GM18907 (cell line): ENCODE measurements around the gene MVB12B.

Source experiments
- ATAC-seq: cut with Tn5 transposase; IDR thresholded peaks from one replicate; pipeline ENCODE4 v1.9.1; 2021; ENCODE audit warnings: mild to moderate bottlenecking, moderate library complexity; ENCODE audit not compliant: unreplicated experiment

Gene MVB12B

DNA sequence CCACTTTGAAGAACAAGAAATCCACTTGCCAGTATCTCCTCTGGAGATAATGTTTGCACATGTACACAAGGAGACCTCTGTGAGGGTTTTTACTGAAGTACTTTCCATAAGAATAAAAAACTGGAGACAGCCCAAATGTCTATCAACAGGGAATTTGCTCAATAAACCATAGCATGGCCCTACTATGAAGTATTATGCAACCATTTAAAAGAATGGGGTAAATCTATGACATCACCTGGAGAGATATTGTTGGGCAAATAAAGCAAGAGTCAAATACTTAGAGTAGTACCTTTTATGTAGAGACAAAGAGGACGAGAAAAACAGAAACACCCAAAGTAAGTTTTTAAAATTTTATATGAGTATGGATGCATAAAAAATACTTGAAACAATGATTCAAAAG lies 23.9 kb upstream of the MVB12B start:
- no peak for ATAC-seq

DNA sequence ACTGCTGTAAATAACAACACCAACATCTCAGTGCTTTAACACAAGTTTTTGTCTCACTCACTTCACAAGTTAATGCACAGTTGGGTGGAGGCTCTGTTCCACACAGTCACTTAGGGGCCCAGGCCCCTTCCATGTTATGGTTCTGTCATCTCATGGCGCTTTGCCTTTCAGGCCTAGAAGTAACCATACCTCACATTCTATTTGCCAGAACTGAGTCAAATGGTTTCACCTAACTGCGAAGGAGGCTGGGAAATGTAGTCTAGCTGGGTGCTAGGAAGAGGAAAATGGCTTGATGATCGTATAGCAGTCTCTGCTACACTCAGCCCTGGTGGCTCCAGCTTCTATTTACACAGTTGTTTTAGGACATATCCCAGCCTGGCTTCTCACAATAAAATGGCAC lies 23.1 kb upstream of the MVB12B start:
- ATAC-seq = no peak

DNA sequence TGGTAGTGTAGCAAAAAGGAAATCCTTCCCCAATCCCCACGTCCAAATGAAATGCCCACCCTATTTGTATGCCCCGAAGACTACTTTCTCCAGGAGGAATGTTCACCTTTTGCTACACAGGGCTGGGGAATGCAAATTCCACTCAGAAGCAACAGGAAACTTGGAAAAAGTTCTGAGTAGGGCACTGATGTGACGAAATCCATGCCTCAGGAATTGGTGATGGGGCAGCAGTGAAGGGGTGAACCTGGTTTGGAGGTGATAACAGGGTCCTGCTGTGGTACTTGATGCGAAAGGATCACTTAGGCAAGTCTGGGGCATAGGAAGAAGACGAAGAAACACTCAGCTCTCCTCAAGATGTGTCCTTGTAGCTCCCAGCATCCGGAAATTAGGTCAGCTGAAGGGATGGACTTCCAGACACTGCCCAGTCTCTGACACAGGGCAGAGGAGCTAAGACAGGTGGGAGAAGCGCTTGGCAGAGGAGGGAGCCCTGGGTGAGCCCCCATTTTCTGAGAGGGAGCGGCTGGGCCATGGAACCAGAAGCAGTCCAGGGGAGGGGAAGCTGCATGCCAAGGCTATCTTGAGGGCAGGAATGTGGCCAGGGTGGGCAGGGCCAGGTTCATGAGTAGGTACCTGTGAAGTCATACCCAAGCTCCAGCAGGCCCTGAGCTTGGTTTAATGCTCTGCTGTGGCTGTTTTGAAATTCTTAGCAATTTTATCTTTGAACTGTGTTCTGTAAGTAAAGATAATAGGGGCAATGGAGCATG lies 22.2 kb upstream of the MVB12B start:
- ATAC-seq = no peak

DNA sequence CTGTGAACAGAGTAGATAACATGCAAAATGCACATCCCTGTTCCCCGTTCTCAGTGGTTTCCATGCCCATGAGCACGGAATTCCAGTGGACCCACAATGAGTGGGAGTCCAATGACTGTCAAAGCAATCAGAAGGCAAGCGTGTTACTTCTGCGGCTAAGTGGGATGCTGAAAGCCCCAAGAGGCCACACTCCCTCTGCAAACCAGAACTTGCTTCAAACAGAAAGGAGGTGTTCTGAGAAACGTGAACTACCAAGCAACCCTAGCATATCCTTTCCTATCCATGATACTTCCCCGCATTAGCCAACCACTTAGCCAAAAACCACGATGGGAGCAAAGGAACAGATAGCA lies 21.7 kb upstream of the MVB12B start:
- ATAC-seq = no peak

DNA sequence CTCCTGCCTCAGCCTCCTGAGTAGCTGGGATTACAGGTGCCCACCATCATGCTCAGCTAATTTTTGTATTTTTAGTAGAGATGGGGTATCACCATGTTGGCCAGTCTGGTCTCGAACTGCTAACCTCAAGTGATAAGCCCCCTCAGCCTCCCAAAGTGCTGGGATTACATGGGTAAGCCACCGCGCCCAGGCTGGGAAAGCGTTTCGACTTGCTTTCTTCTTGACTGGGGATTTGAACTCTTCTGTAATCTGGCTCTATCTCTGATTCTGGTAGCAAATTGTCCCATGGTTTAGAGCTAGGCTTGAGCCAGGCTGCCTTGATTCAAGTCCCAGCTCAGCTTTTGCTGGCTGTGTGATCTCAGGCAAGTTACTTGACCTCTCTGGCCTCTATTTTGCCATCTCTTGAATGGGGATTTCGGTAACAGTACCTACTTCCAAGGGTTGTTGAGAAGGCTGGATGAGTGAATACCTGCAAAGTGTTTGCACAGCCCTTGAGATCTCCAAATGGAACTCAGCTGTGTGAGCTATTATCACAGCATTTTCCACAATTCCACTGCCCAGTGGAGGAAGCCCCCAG lies 20.5 kb upstream of the MVB12B start:
- ATAC-seq = no peak

DNA sequence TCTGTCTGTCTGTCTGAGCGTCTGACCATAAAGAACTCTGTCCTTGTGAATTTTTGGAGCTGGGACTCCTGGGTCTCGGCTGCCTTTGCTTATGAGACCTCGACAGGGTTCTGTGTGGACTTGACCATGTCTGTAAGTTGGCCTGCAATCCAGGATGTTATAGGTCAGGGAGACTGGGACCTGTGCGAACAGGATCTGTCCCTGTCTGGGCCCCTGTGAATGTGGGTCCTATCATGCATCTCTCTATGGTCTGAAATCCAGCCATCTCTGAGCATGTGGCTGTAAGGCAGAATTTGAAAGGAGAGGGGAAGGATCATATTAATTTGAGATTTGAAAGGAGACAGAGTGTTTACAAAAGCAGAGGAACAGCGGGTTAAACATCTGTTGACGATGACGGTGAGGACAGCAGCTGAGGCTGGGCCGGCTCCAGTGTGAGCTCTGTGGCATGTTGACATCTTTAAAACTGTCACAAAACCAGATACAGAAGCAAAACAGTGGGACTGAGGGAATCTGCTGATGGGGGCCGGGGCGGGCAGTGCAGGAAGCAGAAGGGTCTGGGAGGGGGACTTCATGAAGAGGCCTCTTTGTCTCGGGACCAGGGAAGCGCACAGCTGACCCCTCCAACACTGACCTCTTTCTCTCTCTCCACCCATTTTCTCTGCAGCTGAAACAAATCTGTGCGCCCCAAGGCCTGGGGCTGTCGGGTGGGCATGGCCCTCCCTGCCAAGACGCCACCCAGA lies 19.1 kb upstream of the MVB12B start:
- ATAC-seq = no peak

DNA sequence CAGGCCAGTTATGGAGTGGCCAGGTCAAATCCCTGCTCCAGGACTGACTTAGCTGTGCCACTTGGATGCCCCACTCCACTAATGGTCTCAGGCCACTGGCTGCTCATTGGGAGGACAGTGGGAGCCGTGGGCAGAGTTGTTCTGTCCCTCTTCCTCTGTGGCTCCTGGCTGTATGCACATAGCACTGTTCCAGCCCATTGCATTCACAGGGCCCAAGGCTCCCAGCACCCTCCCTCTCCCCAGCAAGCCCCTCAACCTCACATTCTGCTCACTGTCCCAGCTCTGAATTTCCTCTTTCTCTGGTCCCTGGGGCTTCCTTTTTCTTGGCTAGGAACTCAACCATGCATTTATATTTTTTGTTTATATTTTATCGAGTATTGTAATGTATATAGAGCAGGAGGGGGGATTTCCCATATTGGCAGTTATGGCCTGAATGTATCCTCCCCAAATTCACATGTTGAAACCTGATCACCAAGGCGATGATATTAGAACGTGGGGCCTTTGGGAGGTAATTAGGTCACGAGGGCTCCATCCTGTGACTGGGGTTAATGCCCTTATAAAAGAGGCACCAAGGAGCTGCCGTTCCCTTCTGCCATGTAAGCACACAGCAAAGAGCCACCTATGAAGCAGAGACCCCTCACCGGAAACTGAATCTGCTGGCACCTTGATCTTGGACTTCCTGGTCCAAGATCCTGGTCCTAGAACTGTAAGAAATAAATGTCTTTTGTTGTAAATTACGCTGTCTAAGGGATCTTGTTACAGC lies 17.0 kb upstream of the MVB12B start:
- ATAC-seq = no peak

DNA sequence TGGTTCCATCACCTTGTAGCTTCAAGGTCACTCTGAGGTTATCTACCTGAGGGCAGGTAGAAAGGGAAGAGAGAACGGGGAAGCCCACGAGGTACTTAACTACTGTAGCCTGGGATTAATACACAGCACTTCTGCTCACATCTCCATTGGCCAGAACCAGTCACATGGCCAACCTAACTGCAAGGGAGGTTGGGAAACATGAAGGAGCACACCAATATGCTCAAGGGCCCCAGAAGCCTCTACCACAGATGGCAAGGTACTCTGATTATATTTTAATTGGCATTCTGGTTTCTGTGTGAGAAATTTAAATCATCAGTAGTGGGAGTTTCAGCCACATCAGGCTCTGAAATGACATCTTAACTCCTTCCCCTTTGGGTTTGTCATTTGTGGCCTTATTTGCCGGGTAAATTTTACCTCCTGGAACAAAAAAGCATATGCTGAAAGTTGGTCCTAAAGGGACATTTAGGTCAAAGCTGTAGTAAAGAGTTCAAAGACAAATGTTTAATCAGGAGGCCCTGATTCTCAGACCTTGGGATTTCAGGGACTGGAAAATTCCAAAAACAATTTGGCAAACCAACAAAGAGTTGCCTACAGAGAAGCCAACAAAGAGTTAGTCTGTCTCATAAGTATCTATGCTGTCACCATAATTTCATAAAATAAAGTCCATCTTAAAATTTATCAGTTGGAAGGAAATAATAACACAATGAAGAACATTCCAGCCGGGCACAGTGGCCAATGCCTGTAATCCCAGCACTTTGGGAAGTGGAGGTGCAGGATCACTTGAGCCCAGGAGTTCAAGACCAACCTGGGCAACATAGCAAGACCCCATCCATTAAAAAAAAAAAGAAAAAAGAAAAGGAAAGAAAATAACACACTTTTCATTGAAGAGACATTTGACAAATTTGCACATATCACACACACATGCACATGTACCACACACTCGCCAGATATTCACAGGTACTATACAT lies 13.8 kb upstream of the MVB12B start:
- ATAC-seq = no peak

DNA sequence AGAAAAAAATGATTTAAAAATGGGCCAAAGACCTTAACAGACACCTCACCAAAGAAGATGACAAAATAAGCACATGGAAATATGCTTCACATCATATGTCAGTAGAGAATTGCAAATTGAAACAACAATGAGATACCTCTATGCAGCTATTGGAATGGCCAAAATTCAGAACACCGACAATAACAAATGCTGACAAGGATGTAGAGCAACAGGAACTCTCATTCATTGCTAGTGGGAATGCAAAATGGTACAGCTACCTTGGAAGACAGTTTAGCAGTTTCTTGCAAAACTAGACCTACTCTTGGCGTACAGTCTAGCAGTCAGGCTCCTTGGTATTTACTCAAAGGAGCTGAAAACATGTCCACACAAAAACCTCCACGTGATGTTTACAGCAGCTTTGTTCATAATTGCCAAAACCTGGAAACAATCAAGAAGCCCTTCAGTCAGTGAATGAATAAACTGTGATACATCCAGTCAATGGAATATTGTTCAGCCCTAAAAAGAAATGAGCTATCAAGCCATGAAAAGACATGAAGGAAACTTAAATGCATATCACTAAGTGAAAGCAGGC lies 10.5 kb upstream of the MVB12B start:
- no peak for ATAC-seq

DNA sequence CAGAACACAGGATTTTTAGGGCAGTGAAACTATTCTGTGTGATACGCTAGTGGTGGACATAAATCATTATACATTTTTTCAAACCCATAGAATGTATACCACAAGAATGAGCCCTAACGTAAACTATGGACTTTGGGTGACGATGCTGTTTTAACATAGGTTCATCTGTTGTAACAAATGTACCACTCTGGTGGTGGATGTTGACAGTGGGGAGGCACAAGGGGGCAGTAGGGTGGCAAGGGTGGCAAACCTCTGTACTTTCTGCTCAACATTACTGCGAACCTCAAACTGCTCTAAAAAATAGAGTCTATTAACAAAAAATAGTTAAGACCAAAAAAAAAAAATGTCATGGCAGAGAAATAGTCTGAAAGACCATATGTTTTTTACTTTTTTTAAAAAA lies 9.1 kb upstream of the MVB12B start:
- ATAC-seq = no peak

DNA sequence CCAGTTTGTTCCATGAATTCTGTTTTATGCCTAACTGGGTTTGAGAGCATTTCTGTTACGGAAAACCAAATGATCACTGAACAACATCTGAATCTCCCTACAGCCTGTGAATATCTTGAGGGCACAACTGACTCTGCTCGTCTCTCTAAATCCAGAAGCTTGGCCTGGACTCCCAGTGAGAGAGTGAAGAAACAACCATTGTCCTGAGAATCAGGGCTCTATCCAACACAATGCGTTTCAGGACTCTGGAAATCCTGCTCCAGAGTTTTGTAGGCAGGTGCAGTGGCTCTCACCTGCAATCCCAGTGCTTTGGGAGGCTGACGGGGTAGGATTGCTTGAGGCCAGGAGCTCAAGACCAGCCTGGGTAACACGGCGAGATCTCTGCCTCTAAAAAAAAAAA lies 7.8 kb upstream of the MVB12B start:
- ATAC-seq = no peak

DNA sequence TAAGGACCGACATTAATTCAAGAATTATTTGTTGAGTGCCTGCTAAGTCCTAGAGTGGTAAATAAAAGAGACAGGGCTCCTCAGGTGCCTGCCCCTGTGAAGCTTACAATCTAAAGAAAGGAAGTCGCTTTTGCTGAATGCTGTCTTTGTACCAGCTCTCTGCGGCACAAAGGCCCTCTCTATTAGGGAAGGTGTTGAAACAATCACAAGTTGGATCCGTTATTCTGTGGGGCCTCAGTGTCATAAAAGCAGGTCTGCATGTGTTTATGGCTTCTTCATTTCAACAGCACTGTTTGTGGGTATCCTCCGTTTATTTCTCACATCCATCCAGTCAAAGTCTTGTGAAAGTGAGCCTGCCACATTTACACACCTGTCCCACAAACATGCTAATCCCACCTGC lies 7.0 kb upstream of the MVB12B start:
- ATAC-seq = no peak

DNA sequence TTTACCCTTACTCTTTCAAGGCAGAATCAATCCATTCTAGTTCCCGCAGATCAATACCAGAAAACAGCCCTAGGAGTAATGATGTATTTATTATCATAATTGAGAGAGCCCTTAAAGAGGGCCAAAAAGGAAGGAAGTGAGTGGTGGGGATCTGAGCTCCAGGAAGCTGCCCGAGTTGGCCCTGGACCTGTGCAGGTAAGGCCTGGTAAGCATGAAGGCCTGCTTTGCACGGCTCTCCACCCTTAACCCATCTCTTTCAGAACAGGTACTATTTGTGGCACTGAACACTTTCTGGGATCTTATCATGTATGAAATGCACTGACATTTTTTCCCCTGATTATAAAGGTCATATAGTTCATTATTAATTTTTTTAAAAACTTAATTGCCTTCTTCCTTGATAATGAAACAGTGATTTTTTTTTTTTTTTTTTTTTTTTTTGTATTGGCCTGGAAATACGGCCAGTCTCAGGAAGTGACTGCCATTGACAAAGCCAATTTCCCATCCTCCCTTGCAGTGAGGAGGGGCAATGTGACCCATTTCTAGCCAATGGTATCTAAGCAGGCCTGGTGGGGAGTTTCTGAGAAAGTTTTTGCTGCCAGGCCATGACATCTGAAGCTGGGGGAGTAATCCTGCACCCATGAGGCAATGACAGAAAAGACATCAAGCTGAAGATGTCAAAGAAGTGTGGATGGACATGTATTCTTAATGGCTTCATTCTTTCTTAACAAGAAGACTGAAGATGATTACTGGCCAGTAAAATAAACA lies 6.3 kb upstream of the MVB12B start:
- no peak for ATAC-seq

DNA sequence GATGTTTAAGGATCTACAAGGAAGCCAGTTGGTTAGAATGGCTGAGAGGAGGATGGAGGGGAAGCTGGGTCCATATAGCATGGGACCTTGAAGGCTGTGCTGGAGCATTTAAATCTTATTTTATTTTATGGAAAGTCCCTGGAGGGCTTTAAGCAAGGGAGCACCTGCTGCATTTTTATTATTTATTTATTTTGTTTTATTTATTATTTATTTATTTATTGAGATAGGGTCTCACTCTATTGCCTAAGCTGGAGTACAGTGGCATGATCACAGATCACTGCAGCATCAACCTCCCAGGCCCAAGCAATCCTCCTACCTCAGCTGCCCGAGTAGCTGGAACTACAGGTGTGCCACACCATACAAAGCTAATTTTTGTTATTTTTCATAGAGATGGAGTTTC lies 4.9 kb upstream of the MVB12B start:
- no peak for ATAC-seq

DNA sequence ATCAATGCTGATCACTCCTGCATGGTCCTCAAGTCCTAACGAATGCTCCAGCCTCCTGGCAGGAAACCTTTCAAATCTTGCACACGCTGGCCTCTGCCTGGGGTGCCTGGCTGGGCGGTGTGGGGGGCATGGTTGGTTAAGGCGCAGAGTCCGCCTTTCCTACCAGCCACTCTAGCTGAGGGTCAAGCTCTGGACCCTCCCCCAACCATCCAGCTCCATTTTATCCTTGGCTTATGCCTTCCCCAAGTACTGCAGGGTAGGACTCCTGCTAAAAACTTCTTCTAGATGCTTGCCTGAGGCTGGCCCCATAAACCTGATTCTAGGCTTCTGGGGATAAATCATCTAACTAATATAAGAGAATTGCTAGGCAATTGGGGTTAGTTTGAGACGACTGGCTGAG lies 808 bp upstream of the MVB12B start:
- no peak for ATAC-seq

DNA sequence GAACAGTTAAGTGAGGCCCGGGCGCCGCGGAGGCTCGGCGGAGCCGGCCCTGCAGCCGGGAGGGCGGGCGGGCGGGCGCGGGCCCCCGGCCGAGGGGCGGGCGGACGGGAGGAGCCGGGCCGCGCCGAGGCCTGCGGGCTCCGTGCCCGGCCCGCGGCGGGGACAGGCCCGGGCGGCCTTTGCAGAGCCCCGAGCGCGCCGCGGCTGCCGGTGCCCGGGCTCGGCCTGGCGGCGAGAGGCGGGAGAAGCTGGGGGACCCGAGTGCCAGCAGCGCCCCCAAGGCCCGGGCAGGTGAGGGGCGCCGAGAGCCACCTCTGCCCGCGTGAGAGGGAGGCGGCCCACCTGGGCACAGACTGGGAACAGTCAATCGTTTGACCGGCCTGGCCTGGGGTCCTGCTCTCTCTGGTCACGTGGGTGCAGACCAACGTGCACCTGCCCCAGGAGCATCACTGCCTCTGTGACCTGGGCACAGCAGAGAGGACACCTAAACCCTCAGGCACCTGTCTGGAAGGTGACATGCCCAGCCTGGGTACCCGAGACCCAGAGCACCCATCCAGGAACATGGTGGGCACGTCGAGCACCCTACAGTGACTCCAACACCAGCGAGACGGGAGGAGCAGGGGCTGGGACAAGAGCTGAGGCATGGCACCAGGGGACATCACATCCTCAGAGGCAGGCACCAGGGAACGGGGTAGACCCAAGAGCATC lies 531 bp downstream of the MVB12B start:
- ATAC-seq = no peak

DNA sequence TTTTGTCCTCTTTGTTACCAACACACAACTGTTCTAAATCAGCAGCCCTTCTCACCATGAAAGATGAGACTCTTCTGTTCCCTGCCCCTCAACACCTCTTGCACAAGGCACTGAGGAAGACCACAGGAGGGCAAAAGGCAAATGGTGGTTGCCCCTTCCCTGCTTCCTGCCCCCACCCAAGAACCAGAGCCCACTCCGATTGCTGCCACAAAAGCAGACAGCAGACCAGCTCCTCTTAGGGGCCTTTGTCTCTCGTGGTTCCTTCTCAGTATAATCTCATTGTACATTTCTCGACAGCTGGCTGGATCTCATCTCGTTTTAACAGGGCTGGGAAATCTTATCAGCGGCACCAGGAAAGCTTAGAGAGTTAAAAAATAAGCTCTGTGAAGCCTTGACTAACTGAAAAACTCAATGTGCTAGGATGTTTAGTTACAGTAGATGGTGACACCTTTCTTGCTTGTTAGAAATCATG lies 1.1 kb downstream of the MVB12B start:
- no peak for ATAC-seq

DNA sequence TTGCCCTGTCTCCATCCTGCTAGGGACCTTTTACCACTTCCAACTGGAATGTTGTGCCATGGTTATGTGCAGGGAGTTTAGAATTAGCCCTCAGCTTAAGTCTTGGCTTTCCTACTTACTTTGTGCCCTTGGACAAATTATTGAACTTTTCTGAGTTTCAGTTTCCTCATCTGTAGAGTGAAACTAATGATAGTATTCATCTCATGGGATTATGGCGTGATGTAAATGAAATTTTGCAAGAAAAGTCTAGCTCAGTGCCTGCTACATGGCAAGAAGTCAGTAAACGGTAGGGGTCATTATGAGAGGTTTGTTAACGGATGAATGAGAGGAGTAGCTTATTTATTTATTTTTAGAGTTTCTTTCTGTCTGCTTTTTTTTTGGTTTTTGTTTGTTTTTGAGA lies 1.8 kb downstream of the MVB12B start:
- no peak for ATAC-seq
